GM21737 (cell line): ENCODE results near the gene WWOX.
A peak's percentile ranks its signal among the peaks of the same experiment; 100 is the strongest.

Source experiments
- ATAC-seq: cut with Tn5 transposase; IDR thresholded peaks from one replicate; pipeline ENCODE4 v1.9.1; 2021; ENCODE audit warnings: mild to moderate bottlenecking, moderate library complexity; ENCODE audit not compliant: unreplicated experiment

WWOX gene

DNA sequence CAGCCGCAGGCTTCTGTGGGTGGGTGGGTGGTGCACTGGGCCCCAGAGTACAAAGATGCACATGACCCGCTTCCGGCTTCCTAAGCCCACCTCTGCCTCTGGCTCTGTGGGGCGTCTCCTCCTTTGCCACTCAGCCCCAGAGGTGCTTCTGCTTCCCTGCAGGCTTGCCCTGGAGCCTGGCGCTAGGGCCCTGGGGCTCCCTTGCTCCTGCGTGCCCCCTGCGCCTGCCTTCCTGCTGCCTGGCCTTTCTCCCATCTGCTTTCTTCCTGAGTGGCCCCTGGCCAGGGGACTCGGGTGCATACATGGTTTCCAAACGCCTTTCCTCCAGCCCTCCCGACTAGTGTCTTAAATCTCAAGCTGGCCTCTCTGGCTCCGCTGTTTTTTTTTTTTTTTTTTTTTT is 3.4 kb downstream of the WWOX start:
- no peak for ATAC-seq

DNA sequence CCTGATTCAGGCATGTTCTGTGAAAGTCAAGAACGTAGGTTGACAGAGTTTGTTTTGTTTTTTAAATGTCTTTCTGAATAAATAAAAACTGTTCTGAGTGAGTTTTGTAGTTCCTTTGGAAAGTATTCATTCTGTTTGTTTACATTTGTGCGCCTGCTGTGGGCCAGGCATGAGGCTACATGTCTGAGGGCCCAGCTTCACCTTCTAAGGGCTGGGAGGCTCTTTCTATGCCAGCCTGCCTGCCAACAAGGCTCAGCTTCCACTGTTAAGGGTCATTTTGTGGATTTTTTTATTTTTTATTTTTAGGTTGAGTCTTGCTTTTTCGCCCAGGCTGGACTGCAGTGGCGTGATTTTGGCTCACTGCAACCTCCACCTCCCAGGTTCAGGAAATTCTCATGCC is 6.1 kb downstream of the WWOX start:
- ATAC-seq: no peak

DNA sequence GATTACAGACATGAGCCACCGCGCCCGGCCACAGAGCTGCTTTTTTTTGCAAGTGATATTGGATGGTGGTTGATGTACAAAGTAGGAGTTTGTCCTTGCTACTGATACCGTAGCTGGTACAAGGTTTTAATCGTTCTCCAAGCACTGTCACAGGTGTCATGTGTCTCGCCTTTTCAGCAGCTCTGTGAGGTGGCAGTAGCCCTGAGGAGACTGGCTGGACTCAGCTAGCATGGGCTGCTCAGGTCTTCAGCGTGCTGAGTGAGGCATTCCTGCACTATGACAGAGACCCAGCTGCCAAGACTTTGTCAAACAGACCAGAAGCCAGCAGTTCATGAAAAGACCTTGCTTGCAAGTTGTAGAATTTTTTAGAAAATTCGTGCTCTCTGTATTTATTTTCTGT is 7.2 kb downstream of the WWOX start:
- ATAC-seq: no peak

DNA sequence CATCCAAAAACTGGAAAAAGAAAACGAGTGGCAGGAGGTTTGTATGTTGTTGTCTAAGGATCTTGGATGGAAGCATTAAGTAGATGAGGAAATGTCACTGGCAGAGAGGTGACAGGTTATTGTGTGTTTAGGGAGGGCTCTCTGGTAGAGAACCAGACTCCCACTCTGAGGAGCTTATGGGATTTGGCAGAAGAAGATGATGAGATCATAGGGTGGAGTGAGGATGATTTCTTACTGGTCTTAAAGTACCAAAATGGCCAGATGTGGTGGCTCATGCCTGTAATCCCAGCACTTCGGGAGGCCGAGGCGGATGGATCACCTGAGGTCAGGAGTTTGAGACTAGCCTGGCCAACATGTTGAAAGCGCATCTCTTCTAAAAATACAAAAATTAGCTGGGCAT is 9.0 kb downstream of the WWOX start:
- ATAC-seq: no peak

DNA sequence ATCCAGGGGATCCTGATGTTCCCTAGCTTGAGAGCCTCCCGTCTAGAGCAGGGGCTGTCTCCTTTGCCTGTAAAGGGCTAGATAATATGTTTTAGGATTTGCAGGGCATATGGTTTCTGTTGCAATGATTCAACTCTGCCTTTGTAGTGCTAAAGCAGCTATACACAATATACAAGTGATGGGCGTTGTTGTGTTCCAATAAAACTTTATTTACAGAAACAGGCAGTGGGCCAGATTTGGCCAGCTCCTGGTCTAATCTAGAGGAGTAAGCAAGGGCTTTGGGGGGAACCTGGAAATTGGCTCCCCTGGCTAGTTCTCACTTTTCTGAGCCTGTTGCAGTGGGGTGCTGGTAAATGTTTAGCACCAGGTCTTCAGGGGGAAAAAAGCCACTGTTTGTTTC is 13.8 kb downstream of the WWOX start:
- no peak for ATAC-seq

DNA sequence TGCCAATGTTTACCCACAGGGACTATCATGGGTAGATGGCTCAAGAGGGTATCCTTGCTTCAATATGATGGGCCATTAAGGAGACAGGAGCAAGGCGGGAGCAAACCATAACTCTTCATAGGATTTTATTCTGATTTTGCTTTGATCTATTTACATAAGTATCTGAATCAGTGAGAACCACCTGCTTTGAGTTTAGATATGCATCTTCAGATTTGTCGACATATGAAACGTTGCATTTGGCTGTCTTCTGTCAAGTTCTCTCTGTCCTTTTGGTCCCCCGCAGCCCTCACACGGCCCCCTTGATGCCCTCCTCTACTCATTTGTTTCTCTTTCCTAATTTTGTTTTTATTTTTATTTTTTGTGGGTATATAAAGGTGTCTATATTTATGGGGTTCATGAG is 16.2 kb downstream of the WWOX start:
- no peak for ATAC-seq

DNA sequence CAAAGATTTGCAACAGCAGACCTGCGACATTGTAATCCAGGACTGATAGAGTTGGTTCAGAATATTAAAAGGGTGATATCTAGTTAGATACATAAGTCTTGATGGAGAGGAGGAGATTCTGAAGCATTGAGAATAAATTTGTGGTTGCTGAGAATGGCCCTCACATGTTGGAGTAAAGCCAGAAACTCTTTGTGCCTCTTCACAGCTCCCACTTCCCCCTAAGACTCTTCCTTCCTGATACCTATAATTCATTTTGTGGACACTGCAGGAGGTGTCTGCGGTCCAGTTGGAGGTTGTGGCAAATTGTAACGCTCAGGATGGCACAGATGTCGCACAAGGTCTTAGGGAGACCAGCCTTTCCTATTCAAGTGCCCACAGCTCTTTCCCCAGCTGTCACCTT is 17.5 kb downstream of the WWOX start:
- ATAC-seq: no peak

DNA sequence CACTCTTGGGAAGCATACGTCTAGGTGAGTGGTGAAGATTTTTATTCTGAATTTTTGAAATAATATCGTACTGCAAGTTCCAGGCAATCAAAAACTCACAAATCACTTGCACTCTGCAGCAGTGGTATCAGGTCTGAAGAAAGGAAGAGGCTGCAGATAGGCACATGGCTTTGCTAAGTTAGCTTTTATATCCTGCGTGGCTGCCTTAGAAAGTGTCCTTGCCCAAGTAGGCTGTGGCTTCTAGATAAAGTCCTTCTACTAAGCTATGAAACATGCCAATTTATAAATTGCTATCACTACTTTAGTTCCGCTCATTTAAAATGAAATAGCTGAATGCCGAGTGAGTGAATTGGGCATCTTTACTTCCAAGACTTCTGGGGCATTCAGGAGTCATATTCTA is 17.9 kb downstream of the WWOX start:
- no peak for ATAC-seq

DNA sequence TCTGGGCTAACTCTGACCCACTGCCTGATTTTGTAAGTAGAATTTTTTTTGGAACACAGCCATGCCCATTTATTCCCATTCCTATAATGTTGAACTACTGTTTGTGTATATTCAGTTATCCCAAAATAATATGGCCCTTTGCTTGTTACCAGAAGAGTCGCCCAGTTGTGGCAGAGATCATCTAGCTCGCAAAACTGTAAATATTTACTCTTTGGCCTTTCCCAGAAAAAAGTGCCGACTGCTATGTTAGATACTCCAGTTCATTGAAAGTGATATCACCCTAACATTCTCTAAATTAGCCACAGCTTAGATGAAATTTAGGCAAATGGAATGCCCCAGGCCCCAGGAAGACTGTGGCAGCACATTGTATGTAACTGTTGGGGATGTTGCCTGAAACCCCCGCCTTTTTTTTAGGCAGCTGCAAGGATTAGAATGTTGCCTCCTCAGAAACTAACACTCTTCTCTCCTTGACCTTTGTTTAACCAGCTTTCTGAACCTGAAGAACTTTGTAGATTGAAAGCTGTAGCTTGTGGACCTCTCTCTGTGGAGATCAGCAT is 19.1 kb downstream of the WWOX start:
- ATAC-seq: no peak

DNA sequence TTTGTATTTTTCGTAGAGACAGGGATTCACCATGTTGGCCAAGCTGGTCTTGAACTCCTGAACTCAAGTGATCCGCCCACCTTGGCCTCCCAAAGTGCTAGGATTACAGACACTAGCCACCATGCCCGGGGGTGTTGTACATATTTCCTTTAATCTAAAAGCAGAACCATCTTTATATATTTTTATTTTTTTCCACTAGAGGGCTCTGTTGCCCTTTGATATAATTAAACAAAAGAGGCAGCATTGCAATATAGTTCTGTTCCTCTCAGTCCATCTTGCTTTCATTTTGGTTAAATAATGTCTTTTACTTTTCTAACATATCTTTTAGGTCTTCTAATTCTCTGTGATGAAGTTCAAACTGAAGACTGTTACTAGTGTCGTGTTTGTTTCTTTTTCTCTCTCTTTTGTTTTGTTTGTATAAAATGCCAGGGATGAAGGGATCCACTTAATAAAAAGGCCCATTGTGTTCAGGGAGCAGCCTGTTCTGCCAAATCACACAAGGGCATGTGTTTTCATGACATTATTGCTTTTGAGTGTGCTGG is 23.4 kb downstream of the WWOX start:
- ATAC-seq: peak; percentile 61

DNA sequence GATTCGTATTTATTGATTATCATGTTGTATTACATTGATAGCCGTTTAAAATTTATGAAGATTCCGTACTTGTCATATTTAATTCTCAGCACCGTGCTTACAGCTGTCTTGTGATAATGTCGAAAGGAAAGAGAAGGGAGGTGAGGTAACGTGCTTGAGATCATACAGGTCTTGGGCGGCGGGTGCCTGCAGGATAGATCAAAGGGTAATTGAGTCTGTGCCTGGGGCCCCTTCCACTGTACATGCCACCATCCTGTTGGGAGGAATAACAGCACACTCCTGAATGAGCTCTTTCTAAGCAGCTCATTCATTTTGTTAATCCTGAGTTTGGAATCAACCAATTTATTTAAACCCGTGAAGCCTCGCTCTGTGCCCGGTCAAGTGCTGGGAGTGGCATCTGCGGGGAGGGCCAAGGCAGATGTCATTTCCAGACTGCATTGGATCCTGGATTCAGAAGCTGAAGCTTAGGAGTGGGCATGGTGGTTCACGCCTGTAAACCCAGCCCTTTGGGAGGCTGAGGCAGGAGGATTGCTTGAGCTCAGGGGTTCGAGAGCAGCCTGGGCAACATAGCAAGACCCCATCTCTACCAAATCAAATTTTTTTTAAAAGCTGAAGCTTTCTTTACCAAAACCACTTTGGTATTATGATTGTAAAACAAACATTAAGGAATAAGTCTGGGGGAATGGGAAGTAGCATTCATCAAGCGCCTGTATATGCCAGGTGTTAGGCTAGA is 25.8 kb downstream of the WWOX start:
- no peak for ATAC-seq

DNA sequence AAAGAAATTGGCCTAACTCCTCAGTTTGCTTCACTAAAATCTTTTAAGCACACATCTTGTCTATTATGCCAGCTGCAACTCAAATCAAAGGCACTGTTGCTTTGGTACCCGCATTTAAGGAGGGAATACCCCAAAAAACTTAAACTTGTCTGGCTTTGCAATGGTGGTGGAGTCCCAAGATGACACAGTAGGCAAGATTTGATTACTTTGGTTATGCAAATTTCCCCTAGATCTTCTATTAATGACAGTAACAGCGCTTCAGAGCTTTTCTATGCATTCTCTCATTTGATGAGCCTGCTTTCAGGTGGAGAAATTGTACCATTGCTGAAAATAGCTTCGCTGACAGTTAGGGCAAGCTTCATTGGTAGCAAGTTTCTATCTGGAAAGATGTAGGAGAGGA is 27.2 kb downstream of the WWOX start:
- no peak for ATAC-seq

DNA sequence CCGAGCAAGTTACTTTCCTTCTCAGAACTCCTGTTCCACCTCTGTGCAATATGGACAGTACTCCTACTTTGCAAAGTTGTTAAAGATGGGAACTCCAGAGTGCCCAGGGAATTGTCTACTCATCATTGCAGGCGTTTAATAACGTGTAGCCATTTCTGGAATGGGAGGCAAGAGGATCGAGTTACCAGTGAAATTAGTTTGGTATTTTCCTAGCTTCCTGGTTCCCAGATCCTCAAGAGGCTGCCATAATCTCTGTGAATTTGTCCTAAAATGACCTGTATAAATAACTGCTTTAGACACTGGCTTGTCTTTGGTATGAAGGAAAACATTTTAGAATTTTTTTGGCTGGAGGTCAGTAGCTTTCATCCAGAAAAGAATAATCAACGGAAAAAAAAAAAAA is 27.7 kb downstream of the WWOX start:
- ATAC-seq: no peak

DNA sequence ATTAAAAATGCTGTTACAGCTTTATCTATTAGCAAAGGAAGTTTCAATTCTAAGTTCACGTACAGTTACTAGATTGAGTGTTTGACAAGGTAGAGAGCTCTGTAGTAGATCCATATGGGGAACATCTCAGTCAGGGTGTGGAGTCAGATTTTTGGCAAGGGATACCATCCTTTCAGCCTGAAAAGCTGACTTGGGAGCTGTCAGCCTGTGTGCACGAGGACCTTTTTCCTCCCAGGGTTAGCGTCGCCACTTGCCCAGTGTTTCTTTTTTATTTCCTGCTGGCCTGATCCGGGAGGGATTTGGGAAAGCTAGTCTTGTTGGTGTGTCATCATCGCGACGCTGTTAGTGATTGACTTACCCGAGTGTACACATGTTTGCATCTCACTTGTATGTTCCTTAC is 29.5 kb downstream of the WWOX start:
- no peak for ATAC-seq

DNA sequence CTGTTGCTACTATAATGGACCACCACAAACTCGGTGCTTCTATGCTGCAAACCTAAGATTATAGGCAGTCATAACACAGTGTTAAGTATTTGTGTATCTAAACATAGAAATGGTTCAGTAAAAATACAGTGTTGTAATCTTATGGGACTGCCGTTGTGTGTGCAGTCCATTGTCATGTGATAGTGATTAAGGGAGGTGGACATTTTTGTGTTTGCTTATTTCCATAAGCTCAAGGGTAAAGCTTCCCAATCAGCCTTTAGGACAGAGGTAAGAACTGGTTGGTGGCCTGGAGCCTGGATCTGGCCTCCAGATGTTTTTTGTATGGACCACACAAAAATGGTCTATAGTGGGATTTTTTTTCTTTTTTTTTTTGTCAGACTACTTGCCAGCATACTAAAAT is 29.9 kb downstream of the WWOX start:
- ATAC-seq: no peak

DNA sequence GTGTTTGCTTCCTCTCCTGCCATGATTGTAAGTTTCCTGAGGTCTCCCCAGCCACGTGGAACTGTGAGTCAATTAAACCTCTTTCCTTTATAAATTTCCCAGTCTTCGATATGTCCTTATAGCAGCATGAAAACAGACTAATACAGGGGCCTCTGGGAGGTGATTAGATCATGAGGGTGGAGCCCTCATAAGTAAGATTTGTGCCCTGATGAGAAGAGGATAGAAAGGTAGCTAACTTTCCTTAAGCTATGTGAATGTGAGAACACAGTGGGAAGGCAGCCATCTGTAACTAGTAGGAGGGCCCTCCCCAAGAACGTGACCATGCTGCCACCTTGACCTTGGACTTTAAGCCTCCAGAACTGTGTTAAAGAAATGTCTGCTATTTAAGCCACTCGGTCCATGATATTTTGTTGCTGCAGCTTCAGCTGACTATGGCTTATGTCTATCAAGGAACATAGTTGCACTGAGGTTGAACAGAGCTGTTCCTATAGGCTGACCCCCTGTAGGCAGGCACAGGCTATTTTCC is 30.7 kb downstream of the WWOX start:
- ATAC-seq: no peak

DNA sequence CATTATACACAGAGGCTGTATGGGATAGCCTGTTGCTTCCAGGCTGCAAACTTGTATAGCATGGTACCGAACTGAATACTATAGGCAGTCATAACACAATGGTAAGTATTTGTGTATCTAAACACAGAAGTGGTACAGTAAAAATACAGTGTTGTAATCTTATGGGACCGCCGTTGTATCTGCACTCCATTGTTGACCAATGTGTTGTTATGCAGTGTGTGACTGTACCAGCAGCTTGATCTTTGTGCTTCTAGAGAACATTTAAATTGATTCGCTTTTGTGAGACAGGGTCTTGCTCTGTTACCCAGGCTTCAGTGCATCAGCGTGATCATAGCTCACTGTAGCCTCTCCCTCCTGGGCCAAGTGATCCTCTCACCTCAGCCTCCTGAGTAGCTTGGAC is 31.5 kb downstream of the WWOX start:
- no peak for ATAC-seq

DNA sequence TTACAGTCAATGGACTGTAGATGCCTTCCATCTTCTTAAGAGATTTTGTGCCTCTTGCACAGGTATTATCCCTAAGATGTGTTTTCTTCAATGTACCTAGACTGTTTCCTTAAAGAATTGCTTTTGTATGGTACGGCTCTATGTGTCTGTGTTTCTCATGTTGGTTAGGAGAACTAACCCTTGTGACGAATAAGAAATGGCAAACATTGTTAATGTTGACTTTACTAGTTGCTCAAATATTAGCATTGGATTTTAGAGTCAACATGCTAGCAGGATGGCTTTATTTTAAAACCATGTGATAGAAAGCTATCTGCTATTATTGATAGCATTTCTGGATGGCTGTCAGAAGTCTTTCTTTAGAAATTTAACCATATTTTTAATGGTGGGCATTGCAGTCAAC is 34.5 kb downstream of the WWOX start:
- no peak for ATAC-seq

DNA sequence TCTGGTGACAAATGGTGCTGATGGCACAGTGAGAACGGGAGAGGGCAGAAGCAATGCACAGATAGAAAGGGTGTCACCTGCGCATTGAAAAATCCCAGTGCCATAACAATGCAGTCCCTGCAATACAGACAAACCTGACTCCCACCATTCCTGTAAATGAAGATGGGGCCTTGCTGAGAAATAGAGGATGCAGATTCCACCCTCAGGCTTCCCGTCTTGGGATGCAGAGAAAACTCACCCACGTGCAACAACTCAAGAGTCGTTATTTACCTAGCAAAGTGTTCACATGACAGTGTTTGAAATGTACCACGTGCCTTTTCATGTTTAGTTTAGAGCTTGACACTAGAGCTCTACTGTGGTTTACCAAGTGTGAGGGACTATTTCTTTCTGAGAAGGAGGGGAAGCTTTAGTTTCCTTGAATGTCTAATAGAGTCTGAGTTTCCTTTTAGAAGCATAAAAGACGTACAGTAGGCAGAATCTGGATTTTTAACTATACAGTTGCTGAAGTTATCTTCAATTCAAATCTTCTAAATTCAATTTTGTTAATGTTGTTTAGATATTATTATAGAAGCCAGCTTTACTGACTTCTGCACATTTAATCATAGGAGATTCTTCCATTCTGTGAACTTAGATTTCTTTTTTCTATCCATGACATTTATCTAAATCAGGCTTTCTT is 35.6 kb downstream of the WWOX start:
- ATAC-seq: no peak

DNA sequence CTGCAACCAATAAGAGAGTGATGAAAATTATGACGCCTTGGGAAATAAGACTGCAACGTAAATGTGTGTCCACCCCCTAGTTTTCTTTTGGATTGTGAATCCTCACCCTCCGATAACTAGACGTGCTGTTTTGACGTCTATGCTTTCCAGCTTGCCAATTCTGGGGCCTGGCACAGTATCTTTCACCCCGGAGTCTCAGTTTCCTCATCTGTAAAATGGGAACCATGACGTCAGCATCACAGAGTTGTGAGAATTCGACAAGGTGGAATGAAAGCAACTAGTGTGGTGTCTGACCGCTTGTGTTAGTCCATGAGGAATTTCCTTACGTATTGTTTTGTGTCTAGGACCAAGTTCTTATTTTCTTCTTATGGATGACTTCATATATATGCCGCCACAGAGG is 37.7 kb downstream of the WWOX start:
- no peak for ATAC-seq

DNA sequence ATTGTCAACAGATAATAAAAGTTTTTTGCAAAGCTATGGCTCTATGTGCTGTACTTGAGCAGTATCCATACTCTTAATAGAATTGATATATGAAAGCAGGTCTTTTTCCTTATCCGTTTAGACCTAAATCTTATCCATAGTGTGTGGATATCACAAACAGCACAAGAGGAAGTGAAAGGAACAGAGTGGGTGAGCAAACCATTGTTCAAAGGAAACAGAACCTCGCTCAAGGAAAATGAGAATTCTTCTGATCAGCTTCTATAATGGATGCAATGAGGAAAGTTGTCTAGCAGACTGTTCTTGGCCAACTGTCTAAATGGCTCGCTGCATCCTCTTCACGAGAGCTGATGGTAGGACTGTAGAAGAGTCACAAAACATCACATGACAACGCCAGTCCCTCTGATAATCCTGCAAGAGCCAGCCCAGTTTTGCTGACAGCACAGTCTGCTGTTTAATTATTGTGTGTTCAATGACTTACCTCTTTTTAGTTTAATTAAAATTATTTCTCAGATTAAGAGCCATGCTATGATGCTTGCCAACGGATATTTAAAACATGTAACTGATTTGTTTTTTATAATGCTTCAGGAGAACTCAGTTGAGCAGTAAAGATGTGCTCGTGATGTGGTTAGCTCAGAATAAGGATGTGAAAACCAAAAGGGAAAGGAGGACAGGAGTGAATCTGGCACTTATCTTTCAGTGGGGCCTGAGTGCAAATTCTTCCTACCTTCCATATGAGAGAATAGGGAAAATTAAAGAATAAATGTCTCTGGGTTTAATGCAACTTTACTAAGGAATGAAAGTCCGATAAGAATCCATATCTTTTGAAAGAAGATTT is 38.5 kb downstream of the WWOX start:
- ATAC-seq: no peak
